H1 (cell line): Measurements from ENCODE around the gene SPSB3. TPM values are rescaled to one million over a fixed set of nuclear protein-coding genes. Genes with fewer than 3 reads are reported as not detected.

Experiments
- FOSL1 ChIP-seq: IDR thresholded peaks from 2 replicates; pipeline ENCODE4 v1.6.1; 2011; ENCODE audit warnings: mild to moderate bottlenecking, low read depth, low read length, moderate library complexity; ENCODE audit not compliant: insufficient read depth
- KDM5A ChIP-seq: fragments of 200-600 bp; IDR thresholded peaks from 2 replicates; pipeline ENCODE4 v1.7.1; 2012; ENCODE audit warnings: mild to moderate bottlenecking, low read length, inconsistent platforms, mixed read lengths
- POU5F1 ChIP-seq: IDR thresholded peaks from 2 replicates; pipeline ENCODE4 v1.6.1; 2011; ENCODE audit warnings: low read depth, mild to moderate bottlenecking, low read length, moderate library complexity
- RBBP5 ChIP-seq: IDR thresholded peaks from 2 replicates; pipeline ENCODE4 v1.7.1; 2012; ENCODE audit warnings: low read depth, mild to moderate bottlenecking, inconsistent platforms, low read length, moderate library complexity, borderline replicate concordance
- SIX5 ChIP-seq: IDR thresholded peaks from 2 replicates; pipeline ENCODE4 v1.6.1; 2011; ENCODE audit warnings: mild to moderate bottlenecking, low read depth, low read length
- SP2 ChIP-seq: IDR thresholded peaks from 2 replicates; pipeline ENCODE4 v1.6.1; 2012; ENCODE audit warnings: mild to moderate bottlenecking, low read length, inconsistent platforms
- polyA plus RNA-seq, 7 experiments: library from polyadenylated mRNA; depleted of rRNA in 3 of 7; stranded (reverse) in 5 of 7; unstranded in 2 of 7; fragments of >200 nt in 5 of 7; fragments of 200-250 nt in 2 of 7; gene quantifications; 1 replicate in 5 of 7; 2 replicates in 1 of 7; 4 replicates in 1 of 7; pipeline versions ENCODE4 v1.2.1 to v1.2.3, GENCODE V29; 2011 to 2013; ENCODE audit warnings: missing spikeins in 2 of 7, mixed read lengths in 2 of 7
- total RNA-seq: library from RNA; stranded (reverse); fragmentation: NEBNext Ultra II Directional; extraction: Animal tissue kit (Norgen Biotek cat#: 25700); gene quantifications from 2 replicates; pipeline ENCODE4 v1.2.1, GENCODE V29; 2021
- TF ChIP-seq, protein P1 (sequence below), 3 experiments: IDR thresholded peaks; 1 replicate in 2 of 3; 2 replicates in 1 of 3; pipeline versions ENCODE4 v1.5.1 to v1.6.1; 2011; ENCODE audit warnings: low read length in 3 of 3, mild to moderate bottlenecking in 3 of 3, inconsistent platforms in 2 of 3, low read depth in 1 of 3, moderate library complexity in 1 of 3; ENCODE audit not compliant: insufficient read depth in 1 of 3; ENCODE audit errors: control extremely low read depth in 1 of 3
- TF ChIP-seq, protein P2 (sequence below): fragments of 300-600 bp; sonication (generic); IDR thresholded peaks from 2 replicates; pipeline ENCODE4 v1.7.1; 2012; ENCODE audit warnings: low read length, moderate library complexity, mild to moderate bottlenecking, inconsistent platforms; ENCODE audit not compliant: insufficient replicate concordance

SPSB3 gene
- total and polyA plus RNA-seq, 2 of the 8 experiments (the other 6 are each of a cell fraction or from before 2014, with no cell fraction given), result 22.5 to 37.8 TPM

DNA sequence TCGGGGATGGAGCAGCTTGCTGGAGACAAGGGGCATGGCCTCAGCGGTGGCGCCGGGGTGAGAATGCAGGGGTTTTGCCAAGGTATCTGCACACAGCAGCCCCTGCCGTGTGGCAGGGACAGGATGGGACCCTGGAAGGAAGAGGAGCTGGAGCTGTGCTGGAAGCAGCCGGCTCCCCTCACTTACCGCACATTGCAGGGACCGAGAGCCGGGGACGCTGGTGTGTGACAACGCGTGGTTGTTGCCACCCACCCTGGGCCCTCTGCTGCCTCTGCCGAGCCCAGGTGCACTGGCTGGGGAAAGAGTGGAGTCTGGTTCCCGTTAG lies 3.4 kb upstream of the SPSB3 start (continued):
- TF ChIP-seq, protein P1, sequence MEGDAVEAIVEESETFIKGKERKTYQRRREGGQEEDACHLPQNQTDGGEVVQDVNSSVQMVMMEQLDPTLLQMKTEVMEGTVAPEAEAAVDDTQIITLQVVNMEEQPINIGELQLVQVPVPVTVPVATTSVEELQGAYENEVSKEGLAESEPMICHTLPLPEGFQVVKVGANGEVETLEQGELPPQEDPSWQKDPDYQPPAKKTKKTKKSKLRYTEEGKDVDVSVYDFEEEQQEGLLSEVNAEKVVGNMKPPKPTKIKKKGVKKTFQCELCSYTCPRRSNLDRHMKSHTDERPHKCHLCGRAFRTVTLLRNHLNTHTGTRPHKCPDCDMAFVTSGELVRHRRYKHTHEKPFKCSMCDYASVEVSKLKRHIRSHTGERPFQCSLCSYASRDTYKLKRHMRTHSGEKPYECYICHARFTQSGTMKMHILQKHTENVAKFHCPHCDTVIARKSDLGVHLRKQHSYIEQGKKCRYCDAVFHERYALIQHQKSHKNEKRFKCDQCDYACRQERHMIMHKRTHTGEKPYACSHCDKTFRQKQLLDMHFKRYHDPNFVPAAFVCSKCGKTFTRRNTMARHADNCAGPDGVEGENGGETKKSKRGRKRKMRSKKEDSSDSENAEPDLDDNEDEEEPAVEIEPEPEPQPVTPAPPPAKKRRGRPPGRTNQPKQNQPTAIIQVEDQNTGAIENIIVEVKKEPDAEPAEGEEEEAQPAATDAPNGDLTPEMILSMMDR (IDR thresholded peaks at IDR 0.05; ENCODE audit: control extremely low read depth in 1 of 3, insufficient read depth in 1 of 3, low read depth in 1 of 3, low read length in 3 of 3), result no peak
- TF ChIP-seq SIX5, result no peak
- TF ChIP-seq RBBP5, result no peak
- TF ChIP-seq KDM5A, result no peak
- TF ChIP-seq, protein P2, sequence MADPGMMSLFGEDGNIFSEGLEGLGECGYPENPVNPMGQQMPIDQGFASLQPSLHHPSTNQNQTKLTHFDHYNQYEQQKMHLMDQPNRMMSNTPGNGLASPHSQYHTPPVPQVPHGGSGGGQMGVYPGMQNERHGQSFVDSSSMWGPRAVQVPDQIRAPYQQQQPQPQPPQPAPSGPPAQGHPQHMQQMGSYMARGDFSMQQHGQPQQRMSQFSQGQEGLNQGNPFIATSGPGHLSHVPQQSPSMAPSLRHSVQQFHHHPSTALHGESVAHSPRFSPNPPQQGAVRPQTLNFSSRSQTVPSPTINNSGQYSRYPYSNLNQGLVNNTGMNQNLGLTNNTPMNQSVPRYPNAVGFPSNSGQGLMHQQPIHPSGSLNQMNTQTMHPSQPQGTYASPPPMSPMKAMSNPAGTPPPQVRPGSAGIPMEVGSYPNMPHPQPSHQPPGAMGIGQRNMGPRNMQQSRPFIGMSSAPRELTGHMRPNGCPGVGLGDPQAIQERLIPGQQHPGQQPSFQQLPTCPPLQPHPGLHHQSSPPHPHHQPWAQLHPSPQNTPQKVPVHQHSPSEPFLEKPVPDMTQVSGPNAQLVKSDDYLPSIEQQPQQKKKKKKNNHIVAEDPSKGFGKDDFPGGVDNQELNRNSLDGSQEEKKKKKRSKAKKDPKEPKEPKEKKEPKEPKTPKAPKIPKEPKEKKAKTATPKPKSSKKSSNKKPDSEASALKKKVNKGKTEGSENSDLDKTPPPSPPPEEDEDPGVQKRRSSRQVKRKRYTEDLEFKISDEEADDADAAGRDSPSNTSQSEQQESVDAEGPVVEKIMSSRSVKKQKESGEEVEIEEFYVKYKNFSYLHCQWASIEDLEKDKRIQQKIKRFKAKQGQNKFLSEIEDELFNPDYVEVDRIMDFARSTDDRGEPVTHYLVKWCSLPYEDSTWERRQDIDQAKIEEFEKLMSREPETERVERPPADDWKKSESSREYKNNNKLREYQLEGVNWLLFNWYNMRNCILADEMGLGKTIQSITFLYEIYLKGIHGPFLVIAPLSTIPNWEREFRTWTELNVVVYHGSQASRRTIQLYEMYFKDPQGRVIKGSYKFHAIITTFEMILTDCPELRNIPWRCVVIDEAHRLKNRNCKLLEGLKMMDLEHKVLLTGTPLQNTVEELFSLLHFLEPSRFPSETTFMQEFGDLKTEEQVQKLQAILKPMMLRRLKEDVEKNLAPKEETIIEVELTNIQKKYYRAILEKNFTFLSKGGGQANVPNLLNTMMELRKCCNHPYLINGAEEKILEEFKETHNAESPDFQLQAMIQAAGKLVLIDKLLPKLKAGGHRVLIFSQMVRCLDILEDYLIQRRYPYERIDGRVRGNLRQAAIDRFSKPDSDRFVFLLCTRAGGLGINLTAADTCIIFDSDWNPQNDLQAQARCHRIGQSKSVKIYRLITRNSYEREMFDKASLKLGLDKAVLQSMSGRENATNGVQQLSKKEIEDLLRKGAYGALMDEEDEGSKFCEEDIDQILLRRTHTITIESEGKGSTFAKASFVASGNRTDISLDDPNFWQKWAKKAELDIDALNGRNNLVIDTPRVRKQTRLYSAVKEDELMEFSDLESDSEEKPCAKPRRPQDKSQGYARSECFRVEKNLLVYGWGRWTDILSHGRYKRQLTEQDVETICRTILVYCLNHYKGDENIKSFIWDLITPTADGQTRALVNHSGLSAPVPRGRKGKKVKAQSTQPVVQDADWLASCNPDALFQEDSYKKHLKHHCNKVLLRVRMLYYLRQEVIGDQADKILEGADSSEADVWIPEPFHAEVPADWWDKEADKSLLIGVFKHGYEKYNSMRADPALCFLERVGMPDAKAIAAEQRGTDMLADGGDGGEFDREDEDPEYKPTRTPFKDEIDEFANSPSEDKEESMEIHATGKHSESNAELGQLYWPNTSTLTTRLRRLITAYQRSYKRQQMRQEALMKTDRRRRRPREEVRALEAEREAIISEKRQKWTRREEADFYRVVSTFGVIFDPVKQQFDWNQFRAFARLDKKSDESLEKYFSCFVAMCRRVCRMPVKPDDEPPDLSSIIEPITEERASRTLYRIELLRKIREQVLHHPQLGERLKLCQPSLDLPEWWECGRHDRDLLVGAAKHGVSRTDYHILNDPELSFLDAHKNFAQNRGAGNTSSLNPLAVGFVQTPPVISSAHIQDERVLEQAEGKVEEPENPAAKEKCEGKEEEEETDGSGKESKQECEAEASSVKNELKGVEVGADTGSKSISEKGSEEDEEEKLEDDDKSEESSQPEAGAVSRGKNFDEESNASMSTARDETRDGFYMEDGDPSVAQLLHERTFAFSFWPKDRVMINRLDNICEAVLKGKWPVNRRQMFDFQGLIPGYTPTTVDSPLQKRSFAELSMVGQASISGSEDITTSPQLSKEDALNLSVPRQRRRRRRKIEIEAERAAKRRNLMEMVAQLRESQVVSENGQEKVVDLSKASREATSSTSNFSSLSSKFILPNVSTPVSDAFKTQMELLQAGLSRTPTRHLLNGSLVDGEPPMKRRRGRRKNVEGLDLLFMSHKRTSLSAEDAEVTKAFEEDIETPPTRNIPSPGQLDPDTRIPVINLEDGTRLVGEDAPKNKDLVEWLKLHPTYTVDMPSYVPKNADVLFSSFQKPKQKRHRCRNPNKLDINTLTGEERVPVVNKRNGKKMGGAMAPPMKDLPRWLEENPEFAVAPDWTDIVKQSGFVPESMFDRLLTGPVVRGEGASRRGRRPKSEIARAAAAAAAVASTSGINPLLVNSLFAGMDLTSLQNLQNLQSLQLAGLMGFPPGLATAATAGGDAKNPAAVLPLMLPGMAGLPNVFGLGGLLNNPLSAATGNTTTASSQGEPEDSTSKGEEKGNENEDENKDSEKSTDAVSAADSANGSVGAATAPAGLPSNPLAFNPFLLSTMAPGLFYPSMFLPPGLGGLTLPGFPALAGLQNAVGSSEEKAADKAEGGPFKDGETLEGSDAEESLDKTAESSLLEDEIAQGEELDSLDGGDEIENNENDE, result no peak
- TF ChIP-seq SP2, result no peak
- TF ChIP-seq POU5F1, result no peak
- TF ChIP-seq FOSL1, result no peak
